Keratinocyte (primary cell): ENCODE measurements around the gene C9orf43. TPM values are rescaled to one million over a fixed set of nuclear protein-coding genes. Genes with fewer than 3 reads are reported as not detected.

ENCODE experiments used
- DNase-seq: peaks from one replicate; pipeline ENCODE4 v3.0.0-alpha.2; 2011; ENCODE audit warnings: low read depth, missing footprints, low spot score
- FAIRE-seq: peaks from 2 replicates; lab custom pipeline; 2011; peaks lifted over from hg19 to GRCh38; lab: Jason Lieb, UNC
- H2AFZ ChIP-seq: 2 replicates; pipeline ENCODE4 v1.6.0; 2012; ENCODE audit warnings: low read length, control low read depth, inconsistent platforms; ENCODE audit not compliant: control insufficient read depth
- H3K27ac ChIP-seq: 2 replicates; pipeline ENCODE4 v1.5.1; 2011; ENCODE audit warnings: low read length; ENCODE audit not compliant: control insufficient read depth, insufficient read depth
- H3K27me3 ChIP-seq: 3 replicates; pipeline ENCODE4 v1.6.0; 2011; ENCODE audit warnings: low read length; ENCODE audit not compliant: control insufficient read depth, insufficient read depth; ENCODE audit errors: extremely low read depth
- H3K36me3 ChIP-seq, 2 experiments: 2 replicates in 1 of 2; 3 replicates in 1 of 2; pipeline ENCODE4 v1.5.1; 2011; ENCODE audit warnings: low read length in 2 of 2, mild to moderate bottlenecking in 1 of 2; ENCODE audit not compliant: control insufficient read depth in 2 of 2, insufficient read depth in 2 of 2; ENCODE audit errors: extremely low read depth in 1 of 2
- H3K4me1 ChIP-seq: 3 replicates; pipeline ENCODE4 v1.5.1; 2011; ENCODE audit warnings: low read length; ENCODE audit not compliant: control insufficient read depth, insufficient read depth; ENCODE audit errors: extremely low read depth
- H3K4me2 ChIP-seq: 3 replicates; pipeline ENCODE4 v1.6.0; 2011; ENCODE audit warnings: low read depth, low read length; ENCODE audit not compliant: control insufficient read depth, insufficient read depth; ENCODE audit errors: extremely low read depth
- H3K4me3 ChIP-seq, 3 experiments: fragments of 200-600 bp in 1 of 3; sonication (generic) in 1 of 3; 2 replicates in 2 of 3; 3 replicates in 1 of 3; pipeline ENCODE4 v1.5.1; 2011 to 2016; ENCODE audit warnings: low read length in 3 of 3, mild to moderate bottlenecking in 3 of 3, control low read depth in 2 of 3, inconsistent platforms in 1 of 3, low read depth in 1 of 3, mixed read lengths in 1 of 3, mixed run types in 1 of 3, moderate library complexity in 1 of 3; ENCODE audit not compliant: control insufficient read depth in 2 of 3, insufficient read depth in 2 of 3; ENCODE audit errors: extremely low read depth in 1 of 3
- H3K79me2 ChIP-seq: 2 replicates; pipeline ENCODE4 v1.6.0; 2012; ENCODE audit warnings: low read length; ENCODE audit not compliant: control insufficient read depth, insufficient read depth
- H3K9ac ChIP-seq: 3 replicates; pipeline ENCODE4 v1.6.0; 2011; ENCODE audit warnings: low read length; ENCODE audit not compliant: control insufficient read depth, insufficient read depth; ENCODE audit errors: extremely low read depth
- H3K9me1 ChIP-seq: 3 replicates; pipeline ENCODE4 v1.6.0; 2011; ENCODE audit warnings: low read length; ENCODE audit not compliant: control insufficient read depth, insufficient read depth; ENCODE audit errors: extremely low read depth
- H3K9me3 ChIP-seq: 2 replicates; pipeline ENCODE4 v1.5.1; 2012; ENCODE audit warnings: low read depth, low read length; ENCODE audit not compliant: control insufficient read depth
- H4K20me1 ChIP-seq: 3 replicates; pipeline ENCODE4 v1.6.0; 2011; ENCODE audit warnings: low read length; ENCODE audit not compliant: control insufficient read depth, insufficient read depth; ENCODE audit errors: extremely low read depth
- EZH2 ChIP-seq: IDR thresholded peaks from one replicate; pipeline ENCODE4 v1.6.1; 2012; ENCODE audit warnings: inconsistent platforms, mild to moderate bottlenecking, low read length, moderate library complexity
- dilution Hi-C: fragments of 300-500 bp; cut with MboI; formaldehyde crosslinking; loops from one replicate; pipeline ENCODE4 v1.7.0; 2020; ENCODE audit warnings: low sequenced_read_pairs; ENCODE audit not compliant: extremely low pct_ligation_motif_present
- polyA plus RNA-seq, 5 experiments: library from polyadenylated mRNA; depleted of rRNA in 3 of 5; stranded (reverse) in 3 of 5; stranded (forward) in 1 of 5; unstranded in 1 of 5; fragments of >200 nt; gene quantifications; 1 replicate in 1 of 5; 2 replicates in 3 of 5; 3 replicates in 1 of 5; pipeline versions ENCODE4 v1.2.1 to v1.2.3, GENCODE V29; 2011 to 2012; ENCODE audit warnings: missing spikeins in 2 of 5, low read depth in 1 of 5, low replicate concordance in 1 of 5
- TF ChIP-seq, protein P1 (sequence below), 3 experiments: IDR thresholded peaks in 1 of 3; conservative IDR thresholded peaks in 1 of 3; optimal IDR thresholded peaks in 1 of 3; 2 replicates in 2 of 3; 3 replicates in 1 of 3; pipeline versions ENCODE3 to v1.5.1; 2011; ENCODE audit warnings: low read length in 3 of 3, mild to moderate bottlenecking in 3 of 3, moderate library complexity in 2 of 3, control low read depth in 1 of 3, inconsistent platforms in 1 of 3; ENCODE audit not compliant: insufficient read depth in 2 of 3; ENCODE audit errors: extremely low read depth in 1 of 3

The C9orf43 gene
- polyA plus RNA-seq, 1 donor (not counting 4 experiments of a cell fraction or from before 2014, with no cell fraction given): 0.75 TPM

DNA sequence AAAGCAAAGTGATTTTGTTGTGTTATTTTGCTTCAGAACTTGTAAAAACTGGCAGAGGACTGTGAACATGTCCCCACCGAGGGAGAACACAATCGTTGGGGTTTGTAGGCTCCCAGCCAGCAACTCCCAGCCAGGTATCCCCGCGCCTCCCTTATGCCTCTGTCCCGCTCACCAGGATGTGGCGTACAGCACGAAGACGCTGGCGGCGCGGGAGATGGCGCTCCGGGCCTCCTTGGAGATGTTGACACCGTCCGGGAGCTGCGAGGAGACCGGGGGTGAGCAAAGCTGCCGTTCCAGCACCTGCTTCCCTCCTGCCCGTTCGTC is 702 bp upstream of the C9orf43 start:
- Histone ChIP-seq H4K20me1 (no peaks in the 10 kb centered on the region), H3K4me2 (peak overlapping the region; percentile 88), H3K9me3 (no peaks in the 10 kb centered on the region), H3K79me2 (peaks cover 21% of the 10 kb centered on the region), H3K36me3 (peaks cover 4 to 18% of the 10 kb centered on the region in 2 experiments), H2AFZ (peak overlapping the region; percentile 92), H3K4me1 (peaks cover 4% of the 10 kb centered on the region), H3K27me3 (no peaks in the 10 kb centered on the region), H3K4me3 (peak overlapping the region; percentile 74 to 98 (median 93)), H3K9me1 (no peaks in the 10 kb centered on the region), H3K27ac (peak overlapping the region; percentile 99), H3K9ac (peak overlapping the region; percentile 97)
- FAIRE-seq: no peak
- DNase-seq: no peak
- TF ChIP-seq EZH2: no peak
- TF ChIP-seq, protein P1, sequence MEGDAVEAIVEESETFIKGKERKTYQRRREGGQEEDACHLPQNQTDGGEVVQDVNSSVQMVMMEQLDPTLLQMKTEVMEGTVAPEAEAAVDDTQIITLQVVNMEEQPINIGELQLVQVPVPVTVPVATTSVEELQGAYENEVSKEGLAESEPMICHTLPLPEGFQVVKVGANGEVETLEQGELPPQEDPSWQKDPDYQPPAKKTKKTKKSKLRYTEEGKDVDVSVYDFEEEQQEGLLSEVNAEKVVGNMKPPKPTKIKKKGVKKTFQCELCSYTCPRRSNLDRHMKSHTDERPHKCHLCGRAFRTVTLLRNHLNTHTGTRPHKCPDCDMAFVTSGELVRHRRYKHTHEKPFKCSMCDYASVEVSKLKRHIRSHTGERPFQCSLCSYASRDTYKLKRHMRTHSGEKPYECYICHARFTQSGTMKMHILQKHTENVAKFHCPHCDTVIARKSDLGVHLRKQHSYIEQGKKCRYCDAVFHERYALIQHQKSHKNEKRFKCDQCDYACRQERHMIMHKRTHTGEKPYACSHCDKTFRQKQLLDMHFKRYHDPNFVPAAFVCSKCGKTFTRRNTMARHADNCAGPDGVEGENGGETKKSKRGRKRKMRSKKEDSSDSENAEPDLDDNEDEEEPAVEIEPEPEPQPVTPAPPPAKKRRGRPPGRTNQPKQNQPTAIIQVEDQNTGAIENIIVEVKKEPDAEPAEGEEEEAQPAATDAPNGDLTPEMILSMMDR (optimal IDR thresholded peaks at IDR 0.05 in 1 of 3, IDR thresholded peaks at IDR 0.05 in 1 of 3, conservative IDR thresholded peaks at IDR 0.05 in 1 of 3; ENCODE audit: extremely low read depth in 1 of 3, insufficient read depth in 2 of 3, low read length in 3 of 3): no peak
- dilution Hi-C loops: loop anchor here (10.0 kb wide), 1 partner anchor 65 kb away; the partner anchor contains the start of genes BSPRY and WDR31

DNA sequence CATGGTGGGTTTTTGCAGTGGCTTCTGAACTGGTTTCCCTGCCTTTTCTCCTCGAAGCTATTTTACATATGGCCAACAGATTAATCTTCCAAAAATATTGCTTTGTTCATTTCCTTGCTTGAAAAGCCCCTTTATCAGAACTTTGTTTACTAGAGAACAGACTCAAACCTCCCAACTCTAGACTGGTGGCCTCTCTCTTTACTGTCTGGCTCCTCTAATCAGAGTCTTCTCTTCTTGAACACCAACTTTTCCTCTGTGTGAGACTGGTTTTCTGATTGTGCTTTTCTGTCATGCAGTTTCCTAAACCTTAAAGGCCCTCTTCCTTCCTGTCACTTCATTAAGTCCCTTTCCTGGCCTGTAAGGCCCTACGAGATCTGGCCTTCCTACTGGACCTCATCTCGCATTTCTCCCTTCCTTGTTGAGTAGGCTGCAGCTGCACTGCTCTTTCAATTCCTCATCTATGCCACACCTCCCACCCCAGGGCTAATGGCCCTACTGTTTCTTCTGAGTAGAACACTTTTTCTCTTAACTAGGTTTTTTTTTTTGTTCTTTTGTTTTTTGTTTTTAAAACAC is 5.7 kb downstream of the C9orf43 start:
- DNase-seq (no peak), FAIRE-seq (no peak)
- no peak overlapping the region for H3K27ac ChIP-seq
- H4K20me1 ChIP-seq: no peaks in the 10 kb centered on the region
- dilution Hi-C loops: no loop called here
- H3K9me1 ChIP-seq: no peaks in the 10 kb centered on the region
- no peak overlapping the region for H3K4me2 ChIP-seq
- no peaks in the 10 kb centered on the region for H3K79me2 ChIP-seq
- H3K4me3 ChIP-seq: no peak overlapping the region
- no peak for TF ChIP-seq EZH2
- TF ChIP-seq, protein P1 (optimal IDR thresholded peaks at IDR 0.05 in 1 of 3, IDR thresholded peaks at IDR 0.05 in 1 of 3, conservative IDR thresholded peaks at IDR 0.05 in 1 of 3; ENCODE audit: extremely low read depth in 1 of 3, insufficient read depth in 2 of 3, low read length in 3 of 3): no peak
- H3K9ac ChIP-seq: no peak overlapping the region
- H3K36me3 ChIP-seq: no peaks in the 10 kb centered on the region
- no peaks in the 10 kb centered on the region for H3K4me1 ChIP-seq
- no peak overlapping the region for H2AFZ ChIP-seq
- H3K27me3 ChIP-seq: no peaks in the 10 kb centered on the region
- H3K9me3 ChIP-seq: no peaks in the 10 kb centered on the region
